CD14-positive monocyte (primary cell): ENCODE data around the gene DPP6. TPM values are rescaled to one million over a fixed set of nuclear protein-coding genes. Genes with fewer than 3 reads are reported as not detected.

Experiments used
- DNase-seq, 3 donors: peaks; one replicate each; pipeline ENCODE4 v3.0.0-alpha.2; 2011 to 2022
- H2AFZ ChIP-seq: 2 replicates; pipeline ENCODE4 v1.6.0; 2012; ENCODE audit warnings: mild to moderate bottlenecking, low read depth, low read length, inconsistent platforms; ENCODE audit not compliant: insufficient read depth, poor library complexity, severe bottlenecking
- H3K27ac ChIP-seq, 2 donors: 1 replicate in 1 of 2; 2 replicates in 1 of 2; pipeline ENCODE4 v1.5.1; 2012 to 2013; ENCODE audit warnings: low read length in 2 of 2, control low read depth in 1 of 2, inconsistent platforms in 1 of 2, low read depth in 1 of 2, mild to moderate bottlenecking in 1 of 2
- H3K27me3 ChIP-seq, 2 donors: one replicate each; pipeline versions ENCODE4 v1.6.0 to v1.6.1; 2011 to 2013; ENCODE audit warnings: low read length in 2 of 2; ENCODE audit not compliant: control insufficient read depth in 2 of 2, insufficient read depth in 2 of 2
- H3K36me3 ChIP-seq, 2 donors: replicated peaks in 1 of 2; 1 replicate in 1 of 2; 2 replicates in 1 of 2; pipeline versions ENCODE4 v1.5.1 to v1.6.1; 2012 to 2013; ENCODE audit warnings: low read length in 2 of 2, control low read depth in 1 of 2, inconsistent platforms in 1 of 2, mild to moderate bottlenecking in 1 of 2; ENCODE audit not compliant: insufficient read depth in 2 of 2, control insufficient read depth in 1 of 2
- H3K4me1 ChIP-seq, 2 donors: 1 replicate in 1 of 2; 2 replicates in 1 of 2; pipeline versions ENCODE4 v1.5.1 to v1.6.1; 2012 to 2013; ENCODE audit warnings: low read length in 2 of 2, control low read depth in 1 of 2, inconsistent platforms in 1 of 2, mild to moderate bottlenecking in 1 of 2, moderate library complexity in 1 of 2; ENCODE audit not compliant: insufficient read depth in 2 of 2, control insufficient read depth in 1 of 2
- H3K4me2 ChIP-seq: replicated peaks from 2 replicates; pipeline ENCODE3; 2012; ENCODE audit warnings: low read length, moderate library complexity, mild to moderate bottlenecking; ENCODE audit not compliant: poor library complexity, severe bottlenecking; ENCODE audit errors: extremely low read depth
- H3K4me3 ChIP-seq, 3 experiments: fragments of 200-600 bp in 1 of 3; sonication (generic) in 1 of 3; replicated peaks in 1 of 3; 1 replicate in 2 of 3; 2 replicates in 1 of 3; pipeline ENCODE4 v1.5.1; 2011 to 2013; ENCODE audit warnings: low read length in 3 of 3, mild to moderate bottlenecking in 3 of 3, control low read depth in 2 of 3, low read depth in 2 of 3, inconsistent platforms in 1 of 3, moderate library complexity in 1 of 3
- H3K79me2 ChIP-seq: 2 replicates; pipeline ENCODE4 v1.6.0; 2012; ENCODE audit warnings: mild to moderate bottlenecking, control low read depth, inconsistent platforms, low read length, moderate library complexity; ENCODE audit not compliant: insufficient read depth
- H3K9ac ChIP-seq: 2 replicates; pipeline ENCODE4 v1.6.0; 2017; ENCODE audit warnings: low read length, mild to moderate bottlenecking; ENCODE audit not compliant: insufficient read depth, poor library complexity, severe bottlenecking
- H3K9me3 ChIP-seq, 2 donors: replicated peaks in 1 of 2; 1 replicate in 1 of 2; 2 replicates in 1 of 2; pipeline versions ENCODE4 v1.5.1 to v1.6.1; 2012 to 2013; ENCODE audit warnings: low read length in 2 of 2, control low read depth in 1 of 2; ENCODE audit not compliant: control insufficient read depth in 1 of 2, insufficient read depth in 1 of 2
- H4K20me1 ChIP-seq: 2 replicates; pipeline ENCODE4 v1.6.0; 2012; ENCODE audit warnings: mild to moderate bottlenecking, low read length, control low read depth, moderate library complexity; ENCODE audit not compliant: insufficient read depth
- H3K27ac Mint-ChIP-seq, 7 donors: one replicate each; pipeline ENCODE4 v1.8.0; 2020; ENCODE audit warnings: mild to moderate bottlenecking in 7 of 7, mixed read lengths in 7 of 7, moderate library complexity in 6 of 7, inconsistent platforms in 2 of 7
- H3K27me3 Mint-ChIP-seq, 3 donors: one replicate each; pipeline ENCODE4 v1.8.0; 2021 to 2022; ENCODE audit warnings: low read depth in 3 of 3, mild to moderate bottlenecking in 3 of 3, mixed read lengths in 3 of 3, moderate library complexity in 3 of 3, inconsistent platforms in 1 of 3
- H3K36me3 Mint-ChIP-seq, 2 donors: one replicate each; pipeline ENCODE4 v1.8.0; 2020; ENCODE audit warnings: mixed read lengths in 2 of 2, inconsistent platforms in 1 of 2, mild to moderate bottlenecking in 1 of 2
- H3K4me1 Mint-ChIP-seq: one replicate; pipeline ENCODE4 v1.8.0; 2020; ENCODE audit warnings: mild to moderate bottlenecking, mixed read lengths
- H3K4me3 Mint-ChIP-seq, 2 donors: one replicate each; pipeline ENCODE4 v1.8.0; 2020; ENCODE audit warnings: mild to moderate bottlenecking in 2 of 2, mixed read lengths in 2 of 2, moderate library complexity in 1 of 2
- H3K9me3 Mint-ChIP-seq, 7 donors: one replicate each; pipeline ENCODE4 v1.8.0; 2020 to 2022; ENCODE audit warnings: mixed read lengths in 7 of 7, mild to moderate bottlenecking in 6 of 7, moderate library complexity in 6 of 7, inconsistent platforms in 2 of 7
- WGBS: methylation state at CpG from one replicate; pipeline ENCODE4 v1.1.5; 2013; ENCODE audit warnings: missing lambda C conversion rate; ENCODE audit not compliant: insufficient coverage; 5-methylcytosine and 5-hydroxymethylcytosine counted together
- intact Hi-C, 2 donors: fragments of 100-400 bp; cut with micrococcal nuclease; formaldehyde crosslinking; loops; one replicate each; pipeline versions ENCODE4 v1.15.0 to v1.15.1; 2023
- polyA plus RNA-seq, 3 donors: library from polyadenylated mRNA; depleted of rRNA in 1 of 3; unstranded in 2 of 3; stranded (reverse) in 1 of 3; fragments of 300-500 nt in 2 of 3; fragments of >200 nt in 1 of 3; fragmentation: Illumina TruSeq in 2 of 3; gene quantifications; 1 replicate in 2 of 3; 2 replicates in 1 of 3; pipeline ENCODE4 v1.2.3, GENCODE V29; 2012 to 2021
- TF ChIP-seq, protein P1 (sequence below): fragments of 200-600 bp; IDR thresholded peaks from one replicate; pipeline ENCODE4 v1.8.0; 2022; ENCODE audit warnings: antibody characterized with exemption, mild to moderate bottlenecking

Gene DPP6
- polyA plus RNA-seq, 3 donors: not detected

- Histone ChIP-seq H4K20me1 (no peaks in the 10 kb centered on the region), H3K79me2 (no peaks in the 10 kb centered on the region), H3K9ac (no peak overlapping the region), H3K27me3 (no peaks in the 10 kb centered on the region), H2AFZ (no peak overlapping the region), H3K36me3 (no peaks in the 10 kb centered on the region), H3K4me2 (no peak overlapping the region), H3K4me1 (no peaks in the 10 kb centered on the region), H3K9me3 (peaks cover 12 to 27% of the 10 kb centered on the region in 2 donors), H3K27ac (no peak overlapping the region), H3K4me3 (no peak overlapping the region)
- DNase-seq: no peak
- intact Hi-C loops: no loop called here
- TF ChIP-seq, protein P1, sequence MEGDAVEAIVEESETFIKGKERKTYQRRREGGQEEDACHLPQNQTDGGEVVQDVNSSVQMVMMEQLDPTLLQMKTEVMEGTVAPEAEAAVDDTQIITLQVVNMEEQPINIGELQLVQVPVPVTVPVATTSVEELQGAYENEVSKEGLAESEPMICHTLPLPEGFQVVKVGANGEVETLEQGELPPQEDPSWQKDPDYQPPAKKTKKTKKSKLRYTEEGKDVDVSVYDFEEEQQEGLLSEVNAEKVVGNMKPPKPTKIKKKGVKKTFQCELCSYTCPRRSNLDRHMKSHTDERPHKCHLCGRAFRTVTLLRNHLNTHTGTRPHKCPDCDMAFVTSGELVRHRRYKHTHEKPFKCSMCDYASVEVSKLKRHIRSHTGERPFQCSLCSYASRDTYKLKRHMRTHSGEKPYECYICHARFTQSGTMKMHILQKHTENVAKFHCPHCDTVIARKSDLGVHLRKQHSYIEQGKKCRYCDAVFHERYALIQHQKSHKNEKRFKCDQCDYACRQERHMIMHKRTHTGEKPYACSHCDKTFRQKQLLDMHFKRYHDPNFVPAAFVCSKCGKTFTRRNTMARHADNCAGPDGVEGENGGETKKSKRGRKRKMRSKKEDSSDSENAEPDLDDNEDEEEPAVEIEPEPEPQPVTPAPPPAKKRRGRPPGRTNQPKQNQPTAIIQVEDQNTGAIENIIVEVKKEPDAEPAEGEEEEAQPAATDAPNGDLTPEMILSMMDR: no peak
- H3K9me3 Mint-ChIP-seq: peaks cover 1 to 23% (median 11%) of the 10 kb centered on the region in 7 donors
- no peaks in the 10 kb centered on the region for H3K27me3 Mint-ChIP-seq
- no peak overlapping the region for H3K4me3 Mint-ChIP-seq
- H3K4me1 Mint-ChIP-seq: no peaks in the 10 kb centered on the region
- WGBS: 90% methylated on average over 3 of the region's 10 CpGs
- H3K27ac Mint-ChIP-seq: no peak overlapping the region
- H3K36me3 Mint-ChIP-seq: no peaks in the 10 kb centered on the region
Observed at GRCh38 chr7:154419344-154419743, 367.1 kb downstream of the DPP6 start.

GRCh38 chr7:154423231-154423630 lies 371.0 kb downstream of the DPP6 start:
- Mint-ChIP-seq H3K27ac (no peak overlapping the region), H3K4me1 (no peaks in the 10 kb centered on the region), H3K9me3 (peaks cover 1 to 21% (median 10%) of the 10 kb centered on the region in 7 donors), H3K4me3 (no peak overlapping the region), H3K27me3 (no peaks in the 10 kb centered on the region), H3K36me3 (no peaks in the 10 kb centered on the region)
- DNase-seq: no peak
- Histone ChIP-seq H3K4me2 (no peak overlapping the region), H3K36me3 (no peaks in the 10 kb centered on the region), H3K27ac (no peak overlapping the region), H3K79me2 (no peaks in the 10 kb centered on the region), H3K4me1 (no peaks in the 10 kb centered on the region), H3K27me3 (no peaks in the 10 kb centered on the region), H3K4me3 (no peak overlapping the region), H2AFZ (no peak overlapping the region), H3K9ac (no peak overlapping the region), H3K9me3 (peaks cover 7 to 21% of the 10 kb centered on the region in 2 donors), H4K20me1 (no peaks in the 10 kb centered on the region)
- no CpG with 5 or more reads among the region's 4 CpGs for WGBS
- TF ChIP-seq, protein P1: no peak
- intact Hi-C loops: no loop called here
